RWPE2 (cell line): ENCODE measurements around the gene TFAP2E.

Source experiments
- ATAC-seq: fragments of 200-7000 bp; cut with Tn5 transposase; 3 replicates; pipeline ENCODE4 v1.9.1; 2021; ENCODE audit warnings: low read depth
- DNase-seq: peaks from one replicate; pipeline ENCODE4 v3.0.0-alpha.2; 2020; ENCODE audit warnings: low spot score
- H3K27ac ChIP-seq: fragments of 450-650 bp; 2 replicates; pipeline ENCODE4 v1.5.1; 2017; ENCODE audit warnings: mild to moderate bottlenecking; ENCODE audit not compliant: poor library complexity, severe bottlenecking
- H3K27me3 ChIP-seq: fragments of 250-450 bp; sonication (Bioruptor Pico); 2 replicates; pipeline ENCODE4 v1.5.1; 2021; ENCODE audit warnings: mild to moderate bottlenecking, moderate library complexity; ENCODE audit not compliant: insufficient read depth, poor library complexity, severe bottlenecking
- H3K36me3 ChIP-seq: fragments of 250-450 bp; sonication (Bioruptor Pico); 2 replicates; pipeline ENCODE4 v1.5.1; 2020; ENCODE audit warnings: low read depth, mild to moderate bottlenecking, moderate library complexity
- H3K4me1 ChIP-seq: fragments of 250-450 bp; sonication (Bioruptor Pico); 2 replicates; pipeline ENCODE4 v1.5.1; 2021; ENCODE audit warnings: mild to moderate bottlenecking, moderate library complexity; ENCODE audit not compliant: insufficient read depth, poor library complexity, severe bottlenecking
- H3K4me3 ChIP-seq: fragments of 250-450 bp; sonication (Bioruptor Pico); 2 replicates; pipeline ENCODE4 v1.5.1; 2021; ENCODE audit warnings: mild to moderate bottlenecking, moderate library complexity; ENCODE audit not compliant: severe bottlenecking
- H3K9me3 ChIP-seq: fragments of 250-450 bp; sonication (Bioruptor Pico); 2 replicates; pipeline ENCODE4 v1.5.1; 2021; ENCODE audit warnings: mild to moderate bottlenecking, moderate library complexity; ENCODE audit not compliant: severe bottlenecking
- CTCF ChIP-seq: fragments of 450-650 bp; IDR thresholded peaks from one replicate; pipeline ENCODE4 v1.5.1; 2017; ENCODE audit warnings: mild to moderate bottlenecking, moderate library complexity; ENCODE audit not compliant: poor library complexity, severe bottlenecking

The TFAP2E gene

GRCh38 chr1:35605071-35605866 is 32.2 kb downstream of the TFAP2E start:
- no peak overlapping the region for H3K4me3 ChIP-seq

GRCh38 chr1:35605867-35606182 is 32.7 kb downstream of the TFAP2E start:
- TF ChIP-seq CTCF = no peak
- no peak for DNase-seq
- no peaks in the 10 kb centered on the region for H3K9me3 ChIP-seq
- no peak overlapping the region for H3K4me3 ChIP-seq
- H3K27me3 ChIP-seq = no peaks in the 10 kb centered on the region
- H3K27ac ChIP-seq = no peak overlapping the region
- H3K4me1 ChIP-seq = no peaks in the 10 kb centered on the region
- ATAC-seq = peak; percentile 21; the same call in 1 of the 3 replicates
- H3K36me3 ChIP-seq = peaks cover 86% of the 10 kb centered on the region

More at GRCh38 chr1:35605071-35605866, 32.2 kb downstream of the TFAP2E start:
- DNase-seq (no peak), ATAC-seq (no peak)
- H3K36me3 ChIP-seq = peaks cover 86% of the 10 kb centered on the region
- no peak for TF ChIP-seq CTCF
- H3K4me1 ChIP-seq = no peaks in the 10 kb centered on the region
- H3K27me3 ChIP-seq = no peaks in the 10 kb centered on the region
- H3K27ac ChIP-seq = no peak overlapping the region
- no peaks in the 10 kb centered on the region for H3K9me3 ChIP-seq

GRCh38 chr1:35611655-35612054 is 38.5 kb downstream of the TFAP2E start:
- Histone ChIP-seq H3K36me3 (peaks cover 81% of the 10 kb centered on the region), H3K4me3 (no peak overlapping the region), H3K9me3 (no peaks in the 10 kb centered on the region), H3K27ac (no peak overlapping the region), H3K4me1 (no peaks in the 10 kb centered on the region), H3K27me3 (no peaks in the 10 kb centered on the region)
- DNase-seq = no peak
- no peak for TF ChIP-seq CTCF
- ATAC-seq = no peak

GRCh38 chr1:35615440-35615839 is 42.3 kb downstream of the TFAP2E start:
- Histone ChIP-seq H3K27me3 (no peaks in the 10 kb centered on the region), H3K36me3 (peaks cover 81% of the 10 kb centered on the region), H3K4me1 (no peaks in the 10 kb centered on the region), H3K4me3 (no peak overlapping the region), H3K27ac (no peak overlapping the region), H3K9me3 (no peaks in the 10 kb centered on the region)
- no peak for ATAC-seq
- TF ChIP-seq CTCF = no peak
- no peak for DNase-seq

- Histone ChIP-seq H3K4me1 (no peaks in the 10 kb centered on the region), H3K36me3 (peaks cover 75% of the 10 kb centered on the region), H3K4me3 (no peak overlapping the region), H3K9me3 (no peaks in the 10 kb centered on the region), H3K27ac (no peak overlapping the region), H3K27me3 (no peaks in the 10 kb centered on the region)
- ATAC-seq (no peak), DNase-seq (no peak)
- TF ChIP-seq CTCF = no peak
Measured at GRCh38 chr1:35619237-35620121, 46.4 kb downstream of the TFAP2E start.
